ENCODE data around the gene PNMA6A. TPM values are rescaled to one million over a fixed set of nuclear protein-coding genes. Genes with fewer than 3 reads are reported as not detected.

Gene PNMA6A
- total and polyA plus RNA-seq, 2 of the 13 experiments (the other 11 are each of a cell fraction or from before 2014, with no cell fraction given), result 0.11 to 0.66 TPM

DNA sequence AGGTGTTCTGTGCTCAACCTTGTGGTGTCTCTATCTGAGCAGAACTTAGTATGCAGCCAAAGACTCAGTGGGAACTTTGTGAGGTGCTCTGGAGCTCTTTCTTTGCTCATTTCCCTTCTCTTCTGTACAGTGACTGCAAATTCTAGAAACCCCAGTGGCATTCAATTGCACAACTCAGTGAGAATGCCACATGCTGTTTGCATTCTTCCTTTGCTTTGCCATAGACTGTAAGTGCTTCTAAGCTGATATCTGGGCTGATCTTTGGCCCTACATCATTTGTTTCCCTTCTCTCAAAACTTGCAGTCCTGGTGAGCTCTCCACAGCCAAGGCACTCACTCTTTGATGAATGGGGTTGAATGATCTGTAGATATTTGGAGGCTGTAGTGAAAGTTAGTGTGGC is 8.9 kb upstream of the PNMA6A start (continued):
- peak; percentile 41; the same call in 1 of the 2 replicates for TF ChIP-seq HDAC2 (CRISPR knock-in tag; IDR thresholded peaks at IDR 0.05)
- peak; percentile 64; the same call in 1 of the 2 replicates for TF ChIP-seq ZNF644 (CRISPR knock-in tag; IDR thresholded peaks at IDR 0.05; ENCODE audit: low read depth)
- no peak for TF ChIP-seq ARNT2 (CRISPR knock-in tag; IDR thresholded peaks at IDR 0.05; ENCODE audit: low read depth)
- no peak for TF ChIP-seq AGO1 (IDR thresholded peaks at IDR 0.05; ENCODE audit: low read depth, low read length, poor library complexity, severe bottlenecking)
- peak; percentile 25; the same call in 1 of the 2 replicates for TF ChIP-seq ETV5 (CRISPR knock-in tag; IDR thresholded peaks at IDR 0.05; ENCODE audit: borderline replicate concordance)
- no peak for TF ChIP-seq NR3C1 (CRISPR knock-in tag; IDR thresholded peaks at IDR 0.05)
- peak; percentile 37; the same call in 1 of the 2 replicates for TF ChIP-seq HOXA3 (CRISPR knock-in tag; IDR thresholded peaks at IDR 0.05)
- no peak for TF ChIP-seq PHF5A (CRISPR knock-in tag; IDR thresholded peaks at IDR 0.05; ENCODE audit: low read depth, unreplicated experiment)
- TF ChIP-seq GFI1 (CRISPR knock-in tag; IDR thresholded peaks at IDR 0.05; ENCODE audit: borderline replicate concordance), result no peak
- TF ChIP-seq, protein P1, sequence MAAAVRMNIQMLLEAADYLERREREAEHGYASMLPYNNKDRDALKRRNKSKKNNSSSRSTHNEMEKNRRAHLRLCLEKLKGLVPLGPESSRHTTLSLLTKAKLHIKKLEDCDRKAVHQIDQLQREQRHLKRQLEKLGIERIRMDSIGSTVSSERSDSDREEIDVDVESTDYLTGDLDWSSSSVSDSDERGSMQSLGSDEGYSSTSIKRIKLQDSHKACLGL (CRISPR knock-in tag; IDR thresholded peaks at IDR 0.05), result no peak
- TF ChIP-seq ZNF605 (CRISPR knock-in tag; IDR thresholded peaks at IDR 0.05), result 0 out of 2 replicates have a peak, but pooled peaks have one; percentile 46
- no peak for TF ChIP-seq SIX1 (CRISPR knock-in tag; IDR thresholded peaks at IDR 0.05; ENCODE audit: borderline replicate concordance)
- TF ChIP-seq ZNF292 (CRISPR knock-in tag; IDR thresholded peaks at IDR 0.05; ENCODE audit: borderline replicate concordance, low read depth), result 0 out of 2 replicates have a peak, but pooled peaks have one; percentile 41
- no peak for TF ChIP-seq ZNF530 (CRISPR knock-in tag; IDR thresholded peaks at IDR 0.05; ENCODE audit: low read depth)
- TF ChIP-seq, protein P2, sequence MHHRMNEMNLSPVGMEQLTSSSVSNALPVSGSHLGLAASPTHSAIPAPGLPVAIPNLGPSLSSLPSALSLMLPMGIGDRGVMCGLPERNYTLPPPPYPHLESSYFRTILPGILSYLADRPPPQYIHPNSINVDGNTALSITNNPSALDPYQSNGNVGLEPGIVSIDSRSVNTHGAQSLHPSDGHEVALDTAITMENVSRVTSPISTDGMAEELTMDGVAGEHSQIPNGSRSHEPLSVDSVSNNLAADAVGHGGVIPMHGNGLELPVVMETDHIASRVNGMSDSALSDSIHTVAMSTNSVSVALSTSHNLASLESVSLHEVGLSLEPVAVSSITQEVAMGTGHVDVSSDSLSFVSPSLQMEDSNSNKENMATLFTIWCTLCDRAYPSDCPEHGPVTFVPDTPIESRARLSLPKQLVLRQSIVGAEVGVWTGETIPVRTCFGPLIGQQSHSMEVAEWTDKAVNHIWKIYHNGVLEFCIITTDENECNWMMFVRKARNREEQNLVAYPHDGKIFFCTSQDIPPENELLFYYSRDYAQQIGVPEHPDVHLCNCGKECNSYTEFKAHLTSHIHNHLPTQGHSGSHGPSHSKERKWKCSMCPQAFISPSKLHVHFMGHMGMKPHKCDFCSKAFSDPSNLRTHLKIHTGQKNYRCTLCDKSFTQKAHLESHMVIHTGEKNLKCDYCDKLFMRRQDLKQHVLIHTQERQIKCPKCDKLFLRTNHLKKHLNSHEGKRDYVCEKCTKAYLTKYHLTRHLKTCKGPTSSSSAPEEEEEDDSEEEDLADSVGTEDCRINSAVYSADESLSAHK (CRISPR knock-in tag; IDR thresholded peaks at IDR 0.05; ENCODE audit: borderline replicate concordance), result no peak
- peak; percentile 31; the same call in 1 of the 2 replicates for TF ChIP-seq SAP130 (CRISPR knock-in tag; IDR thresholded peaks at IDR 0.05; ENCODE audit: low read depth)
- peak; percentile 47; the same call in 1 of the 2 replicates for TF ChIP-seq ZNF331 (CRISPR knock-in tag; IDR thresholded peaks at IDR 0.05)
- TF ChIP-seq, protein P3, sequence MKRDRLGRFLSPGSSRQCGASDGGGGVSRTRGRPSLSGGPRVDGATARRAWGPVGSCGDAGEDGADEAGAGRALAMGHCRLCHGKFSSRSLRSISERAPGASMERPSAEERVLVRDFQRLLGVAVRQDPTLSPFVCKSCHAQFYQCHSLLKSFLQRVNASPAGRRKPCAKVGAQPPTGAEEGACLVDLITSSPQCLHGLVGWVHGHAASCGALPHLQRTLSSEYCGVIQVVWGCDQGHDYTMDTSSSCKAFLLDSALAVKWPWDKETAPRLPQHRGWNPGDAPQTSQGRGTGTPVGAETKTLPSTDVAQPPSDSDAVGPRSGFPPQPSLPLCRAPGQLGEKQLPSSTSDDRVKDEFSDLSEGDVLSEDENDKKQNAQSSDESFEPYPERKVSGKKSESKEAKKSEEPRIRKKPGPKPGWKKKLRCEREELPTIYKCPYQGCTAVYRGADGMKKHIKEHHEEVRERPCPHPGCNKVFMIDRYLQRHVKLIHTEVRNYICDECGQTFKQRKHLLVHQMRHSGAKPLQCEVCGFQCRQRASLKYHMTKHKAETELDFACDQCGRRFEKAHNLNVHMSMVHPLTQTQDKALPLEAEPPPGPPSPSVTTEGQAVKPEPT (CRISPR knock-in tag; IDR thresholded peaks at IDR 0.05; ENCODE audit: low read depth), result no peak
- TF ChIP-seq ARID2 (CRISPR knock-in tag; IDR thresholded peaks at IDR 0.05; ENCODE audit: borderline replicate concordance), result no peak
- no peak for TF ChIP-seq POLR2G (IDR thresholded peaks at IDR 0.05; ENCODE audit: low read depth, low read length)
- TF ChIP-seq TEAD2 (CRISPR knock-in tag; IDR thresholded peaks at IDR 0.05), result no peak
- no peak for TF ChIP-seq ATRX (CRISPR knock-in tag; IDR thresholded peaks at IDR 0.05; ENCODE audit: borderline replicate concordance)
- no peak for TF ChIP-seq KDM4B (CRISPR knock-in tag; IDR thresholded peaks at IDR 0.05)
- TF ChIP-seq TEAD3 (CRISPR knock-in tag; optimal IDR thresholded peaks at IDR 0.05; ENCODE audit: borderline replicate concordance), result peak; percentile 86
- TF ChIP-seq POGZ (CRISPR knock-in tag; IDR thresholded peaks at IDR 0.05), result no peak
- TF ChIP-seq, protein P4, sequence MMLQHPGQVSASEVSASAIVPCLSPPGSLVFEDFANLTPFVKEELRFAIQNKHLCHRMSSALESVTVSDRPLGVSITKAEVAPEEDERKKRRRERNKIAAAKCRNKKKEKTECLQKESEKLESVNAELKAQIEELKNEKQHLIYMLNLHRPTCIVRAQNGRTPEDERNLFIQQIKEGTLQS (CRISPR knock-in tag; IDR thresholded peaks at IDR 0.05), result no peak
- TF ChIP-seq SKI (IDR thresholded peaks at IDR 0.05; ENCODE audit: partially characterized antibody), result no peak
- no peak for TF ChIP-seq CHD2 (IDR thresholded peaks at IDR 0.05; ENCODE audit: low read depth, low read length)
